ENCODE measurements around the gene SPATA12.

SPATA12 gene

GRCh38 chr3:57048052-57048671 is 12.3 kb upstream of the SPATA12 start:
- Histone ChIP-seq H3K9ac (peak overlapping the region; percentile 65), H3K27me3 (no peaks in the 10 kb centered on the region), H4K20me1 (no peaks in the 10 kb centered on the region), H3K27ac (peak overlapping the region; percentile 89), H3K9me3 (no peaks in the 10 kb centered on the region), H3K4me1 (peaks cover 44% of the 10 kb centered on the region), H3K4me2 (peak overlapping the region; percentile 75), H3K4me3 (no peak overlapping the region), H3K36me3 (no peaks in the 10 kb centered on the region)
- peak; percentile 72 for TF ChIP-seq Cebpa-rat (IDR thresholded peaks at IDR 0.05)

GRCh38 chr3:57048728-57049127 is 11.7 kb upstream of the SPATA12 start:
- peak overlapping the region; percentile 89 for H3K27ac ChIP-seq
- H3K4me1 ChIP-seq, result peaks cover 44% of the 10 kb centered on the region
- H4K20me1 ChIP-seq, result no peaks in the 10 kb centered on the region
- H3K4me2 ChIP-seq, result peak overlapping the region; percentile 75
- no peaks in the 10 kb centered on the region for H3K36me3 ChIP-seq
- H3K27me3 ChIP-seq, result no peaks in the 10 kb centered on the region
- no peak overlapping the region for H3K4me3 ChIP-seq
- H3K9me3 ChIP-seq, result no peaks in the 10 kb centered on the region
- H3K9ac ChIP-seq, result peak overlapping the region; percentile 65
- TF ChIP-seq Cebpa-rat (IDR thresholded peaks at IDR 0.05), result no peak

- H3K9me3 ChIP-seq, result no peaks in the 10 kb centered on the region
- no peak overlapping the region for H3K4me3 ChIP-seq
- H3K4me2 ChIP-seq, result no peak overlapping the region
- H3K27ac ChIP-seq, result no peak overlapping the region
- H3K4me1 ChIP-seq, result peaks cover 28% of the 10 kb centered on the region
- no peaks in the 10 kb centered on the region for H4K20me1 ChIP-seq
- no peak for TF ChIP-seq Cebpa-rat (IDR thresholded peaks at IDR 0.05)
- H3K9ac ChIP-seq, result no peak overlapping the region
- no peaks in the 10 kb centered on the region for H3K36me3 ChIP-seq
- H3K27me3 ChIP-seq, result no peaks in the 10 kb centered on the region
Observed at GRCh38 chr3:57052662-57053061, 7.8 kb upstream of the SPATA12 start.

GRCh38 chr3:57053122-57053521 is 7.3 kb upstream of the SPATA12 start:
- Histone ChIP-seq H3K27me3 (no peaks in the 10 kb centered on the region), H3K27ac (no peak overlapping the region), H4K20me1 (no peaks in the 10 kb centered on the region), H3K4me3 (no peak overlapping the region), H3K4me2 (no peak overlapping the region), H3K9ac (no peak overlapping the region), H3K36me3 (no peaks in the 10 kb centered on the region), H3K9me3 (no peaks in the 10 kb centered on the region), H3K4me1 (peaks cover 24% of the 10 kb centered on the region)
- TF ChIP-seq Cebpa-rat (IDR thresholded peaks at IDR 0.05), result no peak

DNA sequence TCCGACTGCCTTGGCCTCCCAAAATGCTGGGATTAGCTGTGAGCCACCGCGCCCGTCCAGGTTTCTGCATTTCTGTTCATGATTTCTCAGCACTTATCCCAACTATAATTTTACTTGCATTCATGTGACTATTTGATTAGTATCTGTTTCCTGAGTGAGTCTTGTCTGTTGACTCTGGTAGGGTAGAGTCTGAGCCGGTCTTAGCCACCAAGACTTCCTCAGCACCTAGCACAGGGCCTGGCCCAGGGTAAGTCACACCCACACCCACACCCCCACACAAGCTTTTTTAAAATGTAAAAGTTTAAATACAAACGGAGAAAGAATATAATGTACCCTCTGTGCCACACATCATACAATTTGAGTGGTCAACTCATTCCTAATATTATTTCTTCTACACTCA is 3.1 kb upstream of the SPATA12 start:
- H3K4me1 ChIP-seq, result peaks cover 7% of the 10 kb centered on the region
- no peak overlapping the region for H3K27ac ChIP-seq
- no peak overlapping the region for H3K4me3 ChIP-seq
- TF ChIP-seq Cebpa-rat (IDR thresholded peaks at IDR 0.05), result no peak
- H3K9me3 ChIP-seq, result no peaks in the 10 kb centered on the region
- no peaks in the 10 kb centered on the region for H4K20me1 ChIP-seq
- no peak overlapping the region for H3K9ac ChIP-seq
- H3K4me2 ChIP-seq, result no peak overlapping the region
- H3K36me3 ChIP-seq, result no peaks in the 10 kb centered on the region
- no peaks in the 10 kb centered on the region for H3K27me3 ChIP-seq

DNA sequence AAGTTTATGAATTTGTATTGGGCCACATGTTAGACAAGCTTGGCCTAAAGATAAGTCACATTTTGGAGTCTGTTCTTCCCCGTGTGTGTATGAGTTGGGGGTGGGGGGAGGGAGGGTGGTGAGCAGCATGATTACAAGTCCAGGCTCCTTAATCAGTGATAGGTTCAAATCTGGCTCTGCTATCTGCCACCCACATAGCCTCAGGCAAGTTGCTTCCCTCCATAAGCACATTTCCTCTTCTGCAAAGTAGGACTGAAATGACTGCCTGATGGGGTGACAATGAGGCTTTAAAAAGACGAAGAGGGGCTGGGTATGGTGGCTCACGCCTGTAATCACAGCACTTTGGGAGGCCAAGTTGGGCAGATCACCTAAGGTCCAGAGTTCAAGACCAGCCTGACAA is 1.1 kb upstream of the SPATA12 start:
- no peak overlapping the region for H3K27ac ChIP-seq
- no peaks in the 10 kb centered on the region for H4K20me1 ChIP-seq
- no peak overlapping the region for H3K4me2 ChIP-seq
- no peak overlapping the region for H3K4me3 ChIP-seq
- H3K27me3 ChIP-seq, result no peaks in the 10 kb centered on the region
- H3K9ac ChIP-seq, result no peak overlapping the region
- no peak for TF ChIP-seq Cebpa-rat (IDR thresholded peaks at IDR 0.05)
- no peaks in the 10 kb centered on the region for H3K36me3 ChIP-seq
- H3K4me1 ChIP-seq, result peaks cover 27% of the 10 kb centered on the region
- no peaks in the 10 kb centered on the region for H3K9me3 ChIP-seq

DNA sequence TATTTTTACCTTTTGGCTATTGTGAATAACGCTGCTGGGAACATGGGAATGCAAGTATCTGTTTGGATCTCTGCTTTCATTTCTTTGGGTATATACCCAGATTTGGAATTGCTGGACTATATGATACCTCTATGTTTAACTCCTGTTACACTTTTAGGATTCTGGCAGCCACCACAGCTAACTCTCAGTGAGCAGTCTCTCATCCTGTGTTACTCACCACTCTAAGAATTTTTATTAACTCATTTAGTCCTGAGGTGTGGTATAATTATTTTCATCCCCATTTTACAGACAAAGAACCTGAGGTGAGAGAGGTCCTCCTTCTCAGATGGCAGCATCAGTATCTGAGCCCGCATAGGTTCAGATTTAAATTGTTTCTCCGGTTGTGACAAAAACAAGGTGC is 1.1 kb downstream of the SPATA12 start:
- Histone ChIP-seq H3K4me2 (no peak overlapping the region), H3K27ac (no peak overlapping the region), H4K20me1 (no peaks in the 10 kb centered on the region), H3K27me3 (no peaks in the 10 kb centered on the region), H3K9me3 (no peaks in the 10 kb centered on the region), H3K4me1 (peaks cover 45% of the 10 kb centered on the region), H3K36me3 (no peaks in the 10 kb centered on the region), H3K4me3 (no peak overlapping the region), H3K9ac (no peak overlapping the region)
- TF ChIP-seq Cebpa-rat (IDR thresholded peaks at IDR 0.05), result no peak

- H3K4me2 ChIP-seq, result no peak overlapping the region
Observed at GRCh38 chr3:57062101-57062631, 1.7 kb downstream of the SPATA12 start.

DNA sequence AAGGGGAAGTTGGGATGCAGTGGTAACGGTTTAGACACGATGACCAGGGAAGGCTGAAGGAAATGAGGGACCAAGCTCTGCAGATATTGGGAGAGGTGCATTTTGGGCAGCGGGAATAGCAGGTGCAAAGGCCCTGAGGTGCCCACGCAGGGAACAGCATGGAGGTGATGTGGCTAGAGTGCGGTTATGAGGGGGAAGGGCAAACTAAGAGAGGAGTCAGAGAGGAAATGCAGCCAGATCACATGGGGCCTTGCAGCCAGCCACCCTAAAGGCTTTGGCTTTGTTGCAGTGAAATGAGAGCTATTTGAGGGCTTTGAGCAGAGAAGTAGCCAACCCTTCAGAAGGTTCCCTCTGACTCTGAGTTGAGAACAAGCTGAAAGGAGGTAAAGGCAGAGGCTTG is 2.6 kb downstream of the SPATA12 start:
- H3K9ac ChIP-seq, result no peak overlapping the region
- peak overlapping the region; percentile 58 for H3K4me2 ChIP-seq
- peaks cover 60% of the 10 kb centered on the region for H3K4me1 ChIP-seq
- H4K20me1 ChIP-seq, result no peaks in the 10 kb centered on the region
- no peaks in the 10 kb centered on the region for H3K9me3 ChIP-seq
- H3K36me3 ChIP-seq, result no peaks in the 10 kb centered on the region
- no peaks in the 10 kb centered on the region for H3K27me3 ChIP-seq
- no peak overlapping the region for H3K4me3 ChIP-seq
- no peak for TF ChIP-seq Cebpa-rat (IDR thresholded peaks at IDR 0.05)
- 0 out of 2 replicates have a peak overlapping the region, but pooled peaks have one; percentile 38 for H3K27ac ChIP-seq

More at GRCh38 chr3:57062101-57062631, 1.7 kb downstream of the SPATA12 start:
- Histone ChIP-seq H3K27me3 (no peaks in the 10 kb centered on the region), H3K27ac (peak overlapping the region; percentile 47), H4K20me1 (no peaks in the 10 kb centered on the region), H3K9ac (no peak overlapping the region), H3K4me1 (peaks cover 52% of the 10 kb centered on the region), H3K9me3 (no peaks in the 10 kb centered on the region), H3K4me3 (no peak overlapping the region), H3K36me3 (no peaks in the 10 kb centered on the region)
- TF ChIP-seq Cebpa-rat (IDR thresholded peaks at IDR 0.05), result no peak

GRCh38 chr3:57064001-57064400 is 3.5 kb downstream of the SPATA12 start:
- no peaks in the 10 kb centered on the region for H4K20me1 ChIP-seq
- H3K4me3 ChIP-seq, result no peak overlapping the region
- no peaks in the 10 kb centered on the region for H3K36me3 ChIP-seq
- H3K4me2 ChIP-seq, result peak overlapping the region; percentile 58
- H3K4me1 ChIP-seq, result peaks cover 70% of the 10 kb centered on the region
- no peaks in the 10 kb centered on the region for H3K9me3 ChIP-seq
- H3K27me3 ChIP-seq, result no peaks in the 10 kb centered on the region
- no peak overlapping the region for H3K9ac ChIP-seq
- no peak for TF ChIP-seq Cebpa-rat (IDR thresholded peaks at IDR 0.05)
- peak overlapping the region; percentile 38; the same call in 1 of the 2 replicates for H3K27ac ChIP-seq

Measured in BLaER1 (cell line).